OCI-LY1 (cell line): ENCODE data around the gene FUBP3.

ENCODE experiments used
- EZH2 ChIP-seq: fragments of 200-600 bp; sonication (generic), shearing (Covaris generic); IDR thresholded peaks from 2 replicates; pipeline ENCODE4 v1.8.0; 2017; ENCODE audit warnings: borderline replicate concordance, mixed run types, mild to moderate bottlenecking, antibody characterized with exemption, low read length, moderate library complexity, mixed read lengths
- TF ChIP-seq, protein P1 (sequence below): fragments of 200-600 bp; sonication (generic), shearing (Covaris generic); IDR thresholded peaks from 2 replicates; pipeline ENCODE4 v1.5.1; 2017; ENCODE audit warnings: mild to moderate bottlenecking, antibody characterized with exemption, low read length, moderate library complexity, mixed read lengths

- TF ChIP-seq, protein P1, sequence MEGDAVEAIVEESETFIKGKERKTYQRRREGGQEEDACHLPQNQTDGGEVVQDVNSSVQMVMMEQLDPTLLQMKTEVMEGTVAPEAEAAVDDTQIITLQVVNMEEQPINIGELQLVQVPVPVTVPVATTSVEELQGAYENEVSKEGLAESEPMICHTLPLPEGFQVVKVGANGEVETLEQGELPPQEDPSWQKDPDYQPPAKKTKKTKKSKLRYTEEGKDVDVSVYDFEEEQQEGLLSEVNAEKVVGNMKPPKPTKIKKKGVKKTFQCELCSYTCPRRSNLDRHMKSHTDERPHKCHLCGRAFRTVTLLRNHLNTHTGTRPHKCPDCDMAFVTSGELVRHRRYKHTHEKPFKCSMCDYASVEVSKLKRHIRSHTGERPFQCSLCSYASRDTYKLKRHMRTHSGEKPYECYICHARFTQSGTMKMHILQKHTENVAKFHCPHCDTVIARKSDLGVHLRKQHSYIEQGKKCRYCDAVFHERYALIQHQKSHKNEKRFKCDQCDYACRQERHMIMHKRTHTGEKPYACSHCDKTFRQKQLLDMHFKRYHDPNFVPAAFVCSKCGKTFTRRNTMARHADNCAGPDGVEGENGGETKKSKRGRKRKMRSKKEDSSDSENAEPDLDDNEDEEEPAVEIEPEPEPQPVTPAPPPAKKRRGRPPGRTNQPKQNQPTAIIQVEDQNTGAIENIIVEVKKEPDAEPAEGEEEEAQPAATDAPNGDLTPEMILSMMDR = no peak
- TF ChIP-seq EZH2 = no peak
Measured at GRCh38 chr9:130587921-130588320, 8.5 kb downstream of the FUBP3 start.
